Thoracic aorta (tissue), 2 donors: ENCODE data around the gene ZBTB21. TPM values are rescaled to one million over a fixed set of nuclear protein-coding genes. Genes with fewer than 3 reads are reported as not detected.

Source experiments
- ATAC-seq: fragments of 150-250 bp; one replicate; pipeline ENCODE4 v1.8.0; 2017; ENCODE audit warnings: low read depth; ENCODE audit not compliant: insufficient number of reproducible peaks, low FRiP score
- DNase-seq: peaks from one replicate; pipeline ENCODE4 v3.0.0-alpha.2; 2020; ENCODE audit warnings: low spot score
- H3K27ac ChIP-seq, 2 donors: fragments of 200-600 bp; sonication (generic); 1 replicate in 1 of 2; 2 replicates in 1 of 2; pipeline ENCODE4 v1.5.1; 2016; ENCODE audit warnings: mild to moderate bottlenecking in 2 of 2, moderate library complexity in 2 of 2
- H3K27me3 ChIP-seq: fragments of 200-600 bp; sonication (generic); replicated peaks from 2 replicates; pipeline ENCODE4 v1.6.0; 2016; ENCODE audit warnings: mild to moderate bottlenecking; ENCODE audit not compliant: insufficient read depth
- H3K36me3 ChIP-seq: fragments of 200-600 bp; sonication (generic); one replicate; pipeline ENCODE4 v1.5.1; 2016
- H3K4me1 ChIP-seq, 2 donors: fragments of 200-600 bp; sonication (generic); 1 replicate in 1 of 2; 2 replicates in 1 of 2; pipeline versions ENCODE4 v1.5.1 to v1.6.0; 2016; ENCODE audit warnings: low read depth in 2 of 2, mild to moderate bottlenecking in 1 of 2; ENCODE audit not compliant: control insufficient read depth in 1 of 2
- H3K4me3 ChIP-seq: fragments of 200-600 bp; sonication (generic); 2 replicates; pipeline ENCODE4 v1.5.1; 2016; ENCODE audit warnings: mild to moderate bottlenecking
- H3K9me3 ChIP-seq: fragments of 200-600 bp; sonication (generic); 2 replicates; pipeline ENCODE4 v1.5.1; 2016
- total RNA-seq, 2 donors: library from RNA; depleted of rRNA; stranded (reverse); fragments of >200 nt; gene quantifications; one replicate each; pipeline versions ENCODE4 v1.1.0 to v1.2.3, GENCODE V29; 2016
- TF ChIP-seq, protein P1 (sequence below): fragments of 200-600 bp; sonication (generic); IDR thresholded peaks from one replicate; pipeline ENCODE4 v1.5.1; 2019; ENCODE audit warnings: antibody characterized with exemption

The ZBTB21 gene
- total RNA-seq, 2 donors from 2014 or later: 16.5 to 23.8 TPM

DNA sequence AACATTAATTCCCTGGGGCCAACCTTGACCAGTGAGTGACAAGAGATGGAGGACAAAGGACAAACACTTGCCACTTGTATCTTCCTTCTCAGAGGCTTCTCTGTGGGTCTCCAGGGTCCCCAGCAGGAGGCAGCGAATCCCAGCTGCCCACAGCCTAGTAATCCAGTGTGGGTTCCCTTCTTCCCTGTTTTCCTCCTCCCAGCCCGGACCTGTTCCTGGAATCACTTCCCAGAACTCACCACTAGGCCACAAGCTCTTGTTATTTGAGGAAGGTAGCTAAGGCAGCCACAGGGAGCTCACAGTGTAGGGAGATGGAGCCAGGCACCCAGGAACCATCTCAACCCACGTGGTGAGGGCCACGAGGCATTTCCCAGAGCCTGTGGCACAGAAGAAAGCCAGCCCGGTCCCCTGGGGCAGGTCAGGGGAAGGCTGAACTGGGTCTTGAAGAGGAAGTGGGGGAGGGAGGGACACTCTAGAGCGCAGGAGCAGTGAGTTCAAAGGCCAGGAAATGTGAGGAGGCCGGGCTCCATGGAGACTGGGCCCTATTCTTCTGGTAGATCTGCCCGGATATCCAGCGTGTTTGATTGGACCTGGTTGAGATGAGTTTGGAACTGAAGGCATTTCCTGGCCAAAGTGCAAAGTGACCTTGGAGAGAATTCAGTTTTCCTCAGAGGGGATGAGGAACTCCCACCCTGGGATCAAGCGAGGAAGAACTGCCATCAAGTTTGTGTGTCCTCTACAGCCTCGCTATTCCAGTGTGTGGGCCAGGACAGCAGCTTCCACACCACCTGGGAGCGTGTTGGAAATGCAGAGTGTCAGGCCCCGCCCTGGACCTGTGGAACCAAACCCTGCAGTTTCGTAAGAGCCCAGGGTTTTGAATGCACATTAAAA, 36.1 kb downstream of the ZBTB21 start:
- DNase-seq: no peak
- Histone ChIP-seq H3K9me3 (no peaks in the 10 kb centered on the region), H3K27me3 (no peaks in the 10 kb centered on the region), H3K27ac (no peak overlapping the region), H3K36me3 (no peaks in the 10 kb centered on the region), H3K4me3 (no peak overlapping the region), H3K4me1 (no peaks in the 10 kb centered on the region)
- no peak for ATAC-seq
- TF ChIP-seq, protein P1, sequence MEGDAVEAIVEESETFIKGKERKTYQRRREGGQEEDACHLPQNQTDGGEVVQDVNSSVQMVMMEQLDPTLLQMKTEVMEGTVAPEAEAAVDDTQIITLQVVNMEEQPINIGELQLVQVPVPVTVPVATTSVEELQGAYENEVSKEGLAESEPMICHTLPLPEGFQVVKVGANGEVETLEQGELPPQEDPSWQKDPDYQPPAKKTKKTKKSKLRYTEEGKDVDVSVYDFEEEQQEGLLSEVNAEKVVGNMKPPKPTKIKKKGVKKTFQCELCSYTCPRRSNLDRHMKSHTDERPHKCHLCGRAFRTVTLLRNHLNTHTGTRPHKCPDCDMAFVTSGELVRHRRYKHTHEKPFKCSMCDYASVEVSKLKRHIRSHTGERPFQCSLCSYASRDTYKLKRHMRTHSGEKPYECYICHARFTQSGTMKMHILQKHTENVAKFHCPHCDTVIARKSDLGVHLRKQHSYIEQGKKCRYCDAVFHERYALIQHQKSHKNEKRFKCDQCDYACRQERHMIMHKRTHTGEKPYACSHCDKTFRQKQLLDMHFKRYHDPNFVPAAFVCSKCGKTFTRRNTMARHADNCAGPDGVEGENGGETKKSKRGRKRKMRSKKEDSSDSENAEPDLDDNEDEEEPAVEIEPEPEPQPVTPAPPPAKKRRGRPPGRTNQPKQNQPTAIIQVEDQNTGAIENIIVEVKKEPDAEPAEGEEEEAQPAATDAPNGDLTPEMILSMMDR: no peak

DNA sequence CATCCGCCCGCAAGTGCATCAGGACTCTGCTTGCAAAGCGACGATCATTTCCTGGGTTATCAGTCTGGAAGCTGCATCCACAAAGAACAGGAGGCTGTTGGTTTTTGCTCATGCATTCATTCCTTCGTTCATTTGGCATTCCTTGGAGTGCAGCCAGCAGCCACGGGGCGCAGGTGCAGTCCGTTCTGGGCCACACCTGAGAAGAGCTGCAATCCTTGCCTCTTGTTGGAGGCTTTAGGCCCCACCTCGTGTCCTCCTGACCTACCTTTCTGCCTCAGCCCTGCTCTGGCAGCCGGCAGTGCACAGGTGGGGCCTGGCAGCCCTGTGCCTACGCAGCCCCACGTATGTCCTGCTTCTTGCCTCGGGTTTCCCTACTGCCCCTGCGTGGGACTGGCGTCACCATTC, 36.7 kb downstream of the ZBTB21 start:
- Histone ChIP-seq H3K4me1 (no peaks in the 10 kb centered on the region), H3K9me3 (no peaks in the 10 kb centered on the region), H3K27me3 (no peaks in the 10 kb centered on the region), H3K27ac (no peak overlapping the region), H3K4me3 (no peak overlapping the region), H3K36me3 (no peaks in the 10 kb centered on the region)
- ATAC-seq (no peak), DNase-seq (no peak)
- TF ChIP-seq, protein P1: no peak

DNA sequence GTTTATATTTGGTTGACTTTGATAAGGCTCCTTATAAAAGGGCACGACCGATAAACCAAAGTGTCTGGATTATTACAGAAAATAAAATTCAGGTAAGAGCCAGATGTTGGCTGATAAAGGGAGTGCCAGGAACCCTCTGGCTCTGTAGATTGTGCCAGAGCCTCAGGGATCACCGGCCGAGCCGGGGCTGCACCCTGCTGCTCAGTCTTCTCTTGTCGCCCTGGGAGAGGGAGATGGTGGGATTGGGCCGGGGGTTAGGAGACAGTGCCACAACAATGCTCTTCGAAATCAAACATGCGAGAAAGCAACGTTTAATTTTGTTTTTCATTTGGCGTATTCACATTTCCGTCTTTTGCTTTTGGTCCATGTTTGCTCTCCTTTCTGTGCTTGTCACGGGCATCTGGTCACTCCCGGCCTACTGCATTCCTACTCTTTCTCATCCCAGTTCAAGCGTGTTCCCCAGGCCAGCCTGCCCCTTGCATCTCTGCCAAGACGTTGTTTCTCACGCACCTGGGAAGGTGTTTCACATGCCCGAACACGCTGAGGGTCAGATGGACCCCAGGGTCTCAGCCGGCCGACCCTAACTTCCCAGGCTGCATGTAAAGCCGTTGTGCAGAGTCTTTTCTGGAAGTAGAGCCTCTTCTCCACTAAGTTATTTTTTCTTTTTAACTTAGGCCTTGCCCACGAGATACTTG, 37.5 kb downstream of the ZBTB21 start:
- H3K4me3 ChIP-seq: no peak overlapping the region
- ATAC-seq (no peak), DNase-seq (no peak)
- no peaks in the 10 kb centered on the region for H3K4me1 ChIP-seq
- no peak overlapping the region for H3K27ac ChIP-seq
- H3K9me3 ChIP-seq: no peaks in the 10 kb centered on the region
- no peaks in the 10 kb centered on the region for H3K27me3 ChIP-seq
- no peaks in the 10 kb centered on the region for H3K36me3 ChIP-seq
- TF ChIP-seq, protein P1: no peak

DNA sequence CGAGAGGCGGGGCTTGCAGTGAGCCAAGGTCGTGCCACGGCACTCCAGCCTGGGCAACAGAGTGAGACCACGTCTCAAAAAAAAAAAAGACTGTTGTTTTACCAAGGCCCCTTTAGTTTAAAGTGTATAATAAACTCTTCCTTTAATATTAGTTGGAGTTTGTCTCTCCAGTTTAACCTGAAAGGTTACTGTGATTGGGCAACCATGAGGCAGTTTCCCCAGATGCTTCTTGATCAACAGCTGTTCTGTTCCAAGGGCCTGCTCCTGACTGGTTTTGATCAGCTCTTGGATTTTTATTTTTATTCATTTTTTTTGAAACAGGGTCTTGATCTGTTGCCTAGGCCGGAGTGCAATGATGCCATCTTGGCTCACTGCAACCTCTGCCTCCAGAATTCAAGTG, 38.3 kb downstream of the ZBTB21 start:
- Histone ChIP-seq H3K9me3 (no peaks in the 10 kb centered on the region), H3K4me1 (no peaks in the 10 kb centered on the region), H3K27me3 (no peaks in the 10 kb centered on the region), H3K36me3 (no peaks in the 10 kb centered on the region), H3K27ac (no peak overlapping the region), H3K4me3 (no peak overlapping the region)
- no peak for ATAC-seq
- no peak for DNase-seq
- TF ChIP-seq, protein P1: no peak
